Measurements from ENCODE around the gene AP2B1.

- no peak for TF ChIP-seq CTCF (IDR thresholded peaks at IDR 0.05; ENCODE audit: poor library complexity)
- no peak for TF ChIP-seq EZH2 (IDR thresholded peaks at IDR 0.05; ENCODE audit: borderline replicate concordance)
These were observed 58.8 kb downstream of the AP2B1 start for GRCh38 chr17:35645923-35646322.
